Measurements from ENCODE around the gene DLEC1. TPM values are rescaled to one million over a fixed set of nuclear protein-coding genes. Genes with fewer than 3 reads are reported as not detected.

The DLEC1 gene
- total and polyA plus RNA-seq, 2 donors (not counting 1 experiment from before 2014, with no cell fraction given) = 0.52 to 2.1 TPM

DNA sequence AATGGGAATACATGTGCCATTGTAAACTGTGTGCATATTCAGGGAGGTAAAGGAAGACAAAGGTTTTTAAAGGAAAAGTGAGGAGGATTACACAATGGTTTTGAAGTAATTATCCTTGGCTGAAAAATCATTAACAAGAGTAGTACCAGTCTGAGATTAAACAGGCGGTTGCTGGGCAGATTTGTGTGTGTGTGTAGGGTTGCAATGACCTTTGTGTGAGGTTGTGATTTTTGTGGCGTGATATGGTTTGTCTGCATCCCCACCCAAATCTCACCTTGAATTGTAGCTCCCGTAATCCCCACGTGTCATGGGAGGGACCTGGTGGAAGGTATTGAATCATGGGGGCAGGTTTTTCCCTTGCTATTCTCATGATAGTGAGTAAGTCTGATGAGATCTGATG is 7.0 kb downstream of the DLEC1 start:
- ATAC-seq (ENCODE audit: low read depth) (no peak), DNase-seq (no peak)
- H3K27me3 Mint-ChIP-seq = peaks cover 17% of the 10 kb centered on the region
- H3K27ac Mint-ChIP-seq = no peak overlapping the region
- no peak overlapping the region for H2AFZ ChIP-seq (ENCODE audit: insufficient read depth, low read depth, low read length, poor library complexity, severe bottlenecking)
- intact Hi-C loops (cut with micrococcal nuclease) = no loop called here
- no peak overlapping the region for H3K27ac ChIP-seq (ENCODE audit: low read length in 2 of 2)
- no peak overlapping the region for H3K4me3 ChIP-seq (ENCODE audit: control extremely low read depth in 1 of 5, extremely low read depth in 1 of 5, insufficient read depth in 1 of 5, low read depth in 2 of 5, low read length in 4 of 5)
- 100% methylated on average over 1 of the region's 4 CpGs for WGBS (ENCODE audit: insufficient coverage)
- peaks cover 0 to 3% (median 0%) of the 10 kb centered on the region in 4 experiments for H3K27me3 ChIP-seq (replicated peaks in 1 of 4; ENCODE audit: control extremely low read depth in 1 of 4, control insufficient read depth in 3 of 4, insufficient read depth in 4 of 4, low read length in 3 of 4)
- H3K4me1 Mint-ChIP-seq = no peaks in the 10 kb centered on the region
- no peaks in the 10 kb centered on the region for H3K9me3 ChIP-seq (ENCODE audit: control extremely low read depth in 1 of 3, control insufficient read depth in 2 of 3, insufficient read depth in 1 of 3, low read length in 2 of 3)
- no peak for TF ChIP-seq EZH2 (IDR thresholded peaks at IDR 0.05; ENCODE audit: borderline replicate concordance, insufficient read depth, low read depth, low read length, poor library complexity, severe bottlenecking)
- TF ChIP-seq, protein P1, sequence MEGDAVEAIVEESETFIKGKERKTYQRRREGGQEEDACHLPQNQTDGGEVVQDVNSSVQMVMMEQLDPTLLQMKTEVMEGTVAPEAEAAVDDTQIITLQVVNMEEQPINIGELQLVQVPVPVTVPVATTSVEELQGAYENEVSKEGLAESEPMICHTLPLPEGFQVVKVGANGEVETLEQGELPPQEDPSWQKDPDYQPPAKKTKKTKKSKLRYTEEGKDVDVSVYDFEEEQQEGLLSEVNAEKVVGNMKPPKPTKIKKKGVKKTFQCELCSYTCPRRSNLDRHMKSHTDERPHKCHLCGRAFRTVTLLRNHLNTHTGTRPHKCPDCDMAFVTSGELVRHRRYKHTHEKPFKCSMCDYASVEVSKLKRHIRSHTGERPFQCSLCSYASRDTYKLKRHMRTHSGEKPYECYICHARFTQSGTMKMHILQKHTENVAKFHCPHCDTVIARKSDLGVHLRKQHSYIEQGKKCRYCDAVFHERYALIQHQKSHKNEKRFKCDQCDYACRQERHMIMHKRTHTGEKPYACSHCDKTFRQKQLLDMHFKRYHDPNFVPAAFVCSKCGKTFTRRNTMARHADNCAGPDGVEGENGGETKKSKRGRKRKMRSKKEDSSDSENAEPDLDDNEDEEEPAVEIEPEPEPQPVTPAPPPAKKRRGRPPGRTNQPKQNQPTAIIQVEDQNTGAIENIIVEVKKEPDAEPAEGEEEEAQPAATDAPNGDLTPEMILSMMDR (IDR thresholded peaks at IDR 0.05) = no peak
- H3K9ac ChIP-seq (ENCODE audit: low read length) = no peak overlapping the region
- ChIA-PET CTCF (no interaction called here), POLR2A (no interaction called here)
- no peaks in the 10 kb centered on the region for H3K36me3 ChIP-seq (replicated peaks in 1 of 2; ENCODE audit: control extremely low read depth in 1 of 2, control insufficient read depth in 1 of 2, extremely low read depth in 1 of 2, insufficient read depth in 2 of 2, low read length in 1 of 2)
- no peaks in the 10 kb centered on the region for H3K79me2 ChIP-seq (ENCODE audit: control insufficient read depth, insufficient read depth, low read length)
- no peaks in the 10 kb centered on the region for H3K4me1 ChIP-seq (ENCODE audit: control insufficient read depth in 2 of 2, insufficient read depth in 2 of 2, low read length in 2 of 2)
- no peak overlapping the region for H3K4me2 ChIP-seq (replicated peaks; ENCODE audit: low read depth, low read length, poor library complexity, severe bottlenecking)
- no peaks in the 10 kb centered on the region for H3K9me3 Mint-ChIP-seq (ENCODE audit: insufficient read depth)
- H3K4me3 Mint-ChIP-seq = no peak overlapping the region
- H4K20me1 ChIP-seq (ENCODE audit: control insufficient read depth, insufficient read depth, low read length, poor library complexity, severe bottlenecking) = no peaks in the 10 kb centered on the region

DNA sequence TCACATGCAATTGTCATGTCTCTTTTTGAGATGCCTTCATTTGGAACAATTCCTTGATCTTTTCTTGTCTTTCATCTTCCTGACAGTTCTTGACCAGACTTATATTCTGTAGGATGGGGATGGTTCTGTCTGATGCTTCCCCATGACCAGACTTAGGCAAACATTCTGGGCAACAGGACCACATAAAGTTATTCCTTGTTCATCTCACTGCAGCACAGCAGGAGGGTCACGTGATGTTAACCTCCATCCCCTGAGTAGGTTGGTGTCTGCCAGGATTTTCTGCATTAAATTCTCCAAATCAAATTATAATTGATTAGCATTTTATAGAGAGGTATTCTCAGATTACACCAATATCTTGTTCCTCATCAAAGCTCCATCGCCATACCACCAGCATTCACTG is 7.8 kb downstream of the DLEC1 start:
- no peaks in the 10 kb centered on the region for H3K9me3 Mint-ChIP-seq (ENCODE audit: insufficient read depth)
- H3K27ac Mint-ChIP-seq = no peak overlapping the region
- Histone ChIP-seq H3K36me3 (replicated peaks in 1 of 2; ENCODE audit: control extremely low read depth in 1 of 2, control insufficient read depth in 1 of 2, extremely low read depth in 1 of 2, insufficient read depth in 2 of 2, low read length in 1 of 2) (no peaks in the 10 kb centered on the region), H3K27ac (ENCODE audit: low read length in 2 of 2) (no peak overlapping the region), H4K20me1 (ENCODE audit: control insufficient read depth, insufficient read depth, low read length, poor library complexity, severe bottlenecking) (no peaks in the 10 kb centered on the region), H3K9me3 (ENCODE audit: control extremely low read depth in 1 of 3, control insufficient read depth in 2 of 3, insufficient read depth in 1 of 3, low read length in 2 of 3) (no peaks in the 10 kb centered on the region), H3K9ac (ENCODE audit: low read length) (no peak overlapping the region), H3K4me2 (replicated peaks; ENCODE audit: low read depth, low read length, poor library complexity, severe bottlenecking) (no peak overlapping the region), H2AFZ (ENCODE audit: insufficient read depth, low read depth, low read length, poor library complexity, severe bottlenecking) (no peak overlapping the region), H3K79me2 (ENCODE audit: control insufficient read depth, insufficient read depth, low read length) (no peaks in the 10 kb centered on the region), H3K4me3 (ENCODE audit: control extremely low read depth in 1 of 5, extremely low read depth in 1 of 5, insufficient read depth in 1 of 5, low read depth in 2 of 5, low read length in 4 of 5) (no peak overlapping the region), H3K4me1 (ENCODE audit: control insufficient read depth in 2 of 2, insufficient read depth in 2 of 2, low read length in 2 of 2) (no peaks in the 10 kb centered on the region), H3K27me3 (replicated peaks in 1 of 4; ENCODE audit: control extremely low read depth in 1 of 4, control insufficient read depth in 3 of 4, insufficient read depth in 4 of 4, low read length in 3 of 4) (peaks cover 0 to 3% (median 0%) of the 10 kb centered on the region in 4 experiments)
- intact Hi-C loops (cut with micrococcal nuclease) = no loop called here
- ChIA-PET POLR2A (no interaction called here), CTCF (no interaction called here)
- peaks cover 21% of the 10 kb centered on the region for H3K27me3 Mint-ChIP-seq
- no CpG with 5 or more reads among the region's 2 CpGs for WGBS (ENCODE audit: insufficient coverage)
- ATAC-seq (ENCODE audit: low read depth) = no peak
- no peak for DNase-seq
- H3K4me1 Mint-ChIP-seq = no peaks in the 10 kb centered on the region
- TF ChIP-seq, protein P1 (IDR thresholded peaks at IDR 0.05) = no peak
- no peak overlapping the region for H3K4me3 Mint-ChIP-seq

All from B cell (primary cell).